Upper lobe of left lung (tissue), 4 donors: ENCODE data around the gene KARS1.

Experiments
- EP300 ChIP-seq, 4 donors: sonication (generic); formaldehyde crosslinking; IDR thresholded peaks; one replicate each; pipeline ENCODE4 v1.5.1; 2017; ENCODE audit warnings: antibody characterized with exemption in 4 of 4, control low read depth in 2 of 4
- POLR2AphosphoS5 ChIP-seq, 2 donors: sonication (generic); formaldehyde crosslinking; IDR thresholded peaks; one replicate each; pipeline ENCODE4 v1.5.1; 2017; ENCODE audit warnings: antibody characterized with exemption in 2 of 2
- TF ChIP-seq, protein P1 (sequence below), 6 experiments: fragments of 450-650 bp in 4 of 6; fragments of 200-600 bp in 2 of 6; sonication (generic) in 2 of 6; IDR thresholded peaks; one replicate each; pipeline ENCODE4 v1.5.1; 2016 to 2019; ENCODE audit warnings: antibody characterized with exemption in 6 of 6

DNA sequence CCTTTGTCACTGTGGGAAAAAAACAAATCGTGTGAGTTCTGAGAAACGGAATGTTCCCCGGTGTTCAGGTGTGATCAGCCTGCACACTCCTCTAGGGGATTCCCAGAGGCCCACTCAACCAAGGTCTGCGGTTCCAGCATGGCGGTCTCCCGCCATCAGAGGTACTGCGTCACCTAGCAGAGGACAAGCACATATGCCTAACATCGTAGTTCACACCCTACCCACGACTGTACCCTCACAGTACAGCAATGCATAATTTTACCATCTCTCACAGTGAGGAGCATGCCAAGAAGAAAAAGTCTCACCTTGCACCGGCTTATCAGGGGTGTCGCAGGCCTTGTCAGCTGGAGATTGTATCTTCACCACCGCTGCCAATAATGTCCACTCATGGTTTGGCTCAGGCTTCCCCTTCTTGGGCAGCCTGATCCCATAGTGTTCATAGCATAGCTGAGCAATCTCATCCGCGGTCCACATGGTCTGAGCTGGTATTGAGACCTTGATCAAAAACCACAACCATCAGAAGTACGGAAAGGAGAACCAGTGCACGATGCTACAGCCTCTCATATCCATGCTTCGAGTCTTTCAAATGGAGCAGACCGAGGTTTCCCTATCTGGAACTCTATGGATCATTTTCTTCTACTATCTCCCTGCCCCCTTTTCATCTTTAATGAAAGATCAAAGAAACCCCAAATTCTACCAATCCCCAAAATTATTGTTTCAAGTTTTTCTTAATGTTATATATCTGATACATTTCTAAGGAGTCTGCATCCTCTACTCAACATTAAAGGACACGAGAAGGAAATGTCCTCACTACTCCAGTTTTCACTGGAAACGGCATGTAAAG lies 26.9 kb downstream of the KARS1 start:
- TF ChIP-seq, protein P1, sequence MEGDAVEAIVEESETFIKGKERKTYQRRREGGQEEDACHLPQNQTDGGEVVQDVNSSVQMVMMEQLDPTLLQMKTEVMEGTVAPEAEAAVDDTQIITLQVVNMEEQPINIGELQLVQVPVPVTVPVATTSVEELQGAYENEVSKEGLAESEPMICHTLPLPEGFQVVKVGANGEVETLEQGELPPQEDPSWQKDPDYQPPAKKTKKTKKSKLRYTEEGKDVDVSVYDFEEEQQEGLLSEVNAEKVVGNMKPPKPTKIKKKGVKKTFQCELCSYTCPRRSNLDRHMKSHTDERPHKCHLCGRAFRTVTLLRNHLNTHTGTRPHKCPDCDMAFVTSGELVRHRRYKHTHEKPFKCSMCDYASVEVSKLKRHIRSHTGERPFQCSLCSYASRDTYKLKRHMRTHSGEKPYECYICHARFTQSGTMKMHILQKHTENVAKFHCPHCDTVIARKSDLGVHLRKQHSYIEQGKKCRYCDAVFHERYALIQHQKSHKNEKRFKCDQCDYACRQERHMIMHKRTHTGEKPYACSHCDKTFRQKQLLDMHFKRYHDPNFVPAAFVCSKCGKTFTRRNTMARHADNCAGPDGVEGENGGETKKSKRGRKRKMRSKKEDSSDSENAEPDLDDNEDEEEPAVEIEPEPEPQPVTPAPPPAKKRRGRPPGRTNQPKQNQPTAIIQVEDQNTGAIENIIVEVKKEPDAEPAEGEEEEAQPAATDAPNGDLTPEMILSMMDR (IDR thresholded peaks at IDR 0.05): no peak
- TF ChIP-seq EP300 (IDR thresholded peaks at IDR 0.05): no peak
- TF ChIP-seq POLR2AphosphoS5 (IDR thresholded peaks at IDR 0.05): no peak
